HEK293 (cell line): ENCODE measurements around the gene GRAMD4.

Experiments
- CTCF ChIA-PET: fragments of 350-600 bp; formaldehyde crosslinking; extraction: SDS; loops from one replicate; lab custom pipeline; 2021; ENCODE audit warnings: antibody characterized with exemption; lab: Yijun Ruan, JAX
- POLR2A ChIA-PET: fragments of 300-600 bp; formaldehyde crosslinking; extraction: SDS; loops from one replicate; lab custom pipeline; 2020; ENCODE audit warnings: antibody characterized with exemption, inconsistent platforms; lab: Yijun Ruan, JAX
- H3K27ac ChIP-seq: fragments of 200-500 bp; sonication (Bioruptor generic); 2 replicates; pipeline ENCODE4 v1.5.1; 2014; ENCODE audit warnings: low read depth, low read length, control low read depth, inconsistent platforms; ENCODE audit errors: extremely low read depth
- H3K36me3 ChIP-seq, 2 experiments: fragments of 200-500 bp in 1 of 2; sonication (Bioruptor generic) in 1 of 2; 1 replicate in 1 of 2; 2 replicates in 1 of 2; pipeline ENCODE4 v1.5.1; 2014 to 2017; ENCODE audit warnings: inconsistent platforms in 2 of 2, low read length in 2 of 2; ENCODE audit not compliant: control insufficient read depth in 2 of 2, insufficient read depth in 1 of 2
- H3K4me1 ChIP-seq: fragments of 200-500 bp; sonication (Bioruptor generic); 2 replicates; pipeline ENCODE4 v1.5.1; 2014; ENCODE audit warnings: mild to moderate bottlenecking, low read length, inconsistent platforms; ENCODE audit not compliant: control insufficient read depth, insufficient read depth
- H3K4me3 ChIP-seq: 2 replicates; pipeline ENCODE4 v1.5.1; 2011; ENCODE audit warnings: low read depth, mild to moderate bottlenecking, control low read depth, low read length, moderate library complexity
- H3K9me3 ChIP-seq: fragments of 200-500 bp; sonication (Bioruptor generic); 2 replicates; pipeline ENCODE4 v1.5.1; 2014; ENCODE audit warnings: low read depth, low read length, inconsistent platforms; ENCODE audit not compliant: control insufficient read depth, insufficient read depth
- BCL11A ChIP-seq: fragments of 450-650 bp; formaldehyde crosslinking; IDR thresholded peaks from 2 replicates; pipeline ENCODE4 v1.5.1; 2016; ENCODE audit warnings: low read depth, missing biosample characterization, missing genetic modification characterization
- SCRT2 ChIP-seq: fragments of 450-650 bp; formaldehyde crosslinking; IDR thresholded peaks from 2 replicates; pipeline ENCODE4 v1.5.1; 2016; ENCODE audit warnings: missing biosample characterization, missing genetic modification characterization
- ZFP41 ChIP-seq: fragments of 450-650 bp; formaldehyde crosslinking; IDR thresholded peaks from 2 replicates; pipeline ENCODE4 v1.5.1; 2016; ENCODE audit warnings: missing biosample characterization, missing genetic modification characterization, borderline replicate concordance
- ZNF175 ChIP-seq: fragments of 450-650 bp; formaldehyde crosslinking; IDR thresholded peaks from 2 replicates; pipeline ENCODE4 v1.5.1; 2016; ENCODE audit warnings: missing biosample characterization, missing genetic modification characterization
- ZNF239 ChIP-seq: fragments of 450-650 bp; formaldehyde crosslinking; IDR thresholded peaks from 2 replicates; pipeline ENCODE4 v1.5.1; 2016; ENCODE audit warnings: missing biosample characterization, missing genetic modification characterization
- ZNF433 ChIP-seq: fragments of 450-650 bp; formaldehyde crosslinking; IDR thresholded peaks from 2 replicates; pipeline ENCODE4 v1.5.1; 2016; ENCODE audit warnings: missing biosample characterization, missing genetic modification characterization, low read depth
- ZNF670 ChIP-seq: fragments of 450-650 bp; formaldehyde crosslinking; IDR thresholded peaks from 2 replicates; pipeline ENCODE4 v1.5.1; 2016; ENCODE audit warnings: missing biosample characterization, missing genetic modification characterization, low read depth
- ZNF76 ChIP-seq: fragments of 450-650 bp; formaldehyde crosslinking; IDR thresholded peaks from 2 replicates; pipeline ENCODE4; 2016; ENCODE audit warnings: low read depth, missing biosample characterization, missing genetic modification characterization, borderline replicate concordance
- ZNF843 ChIP-seq: fragments of 450-650 bp; formaldehyde crosslinking; IDR thresholded peaks from 2 replicates; pipeline ENCODE4 v1.5.1; 2016; ENCODE audit warnings: missing biosample characterization, missing genetic modification characterization
- TF ChIP-seq, protein P1 (sequence below): fragments of 450-650 bp; formaldehyde crosslinking; IDR thresholded peaks from 2 replicates; pipeline ENCODE4 v1.5.1; 2016; ENCODE audit warnings: missing biosample characterization, missing genetic modification characterization
- TF ChIP-seq, protein P2 (sequence below): fragments of 450-650 bp; formaldehyde crosslinking; IDR thresholded peaks from 2 replicates; pipeline ENCODE4 v1.5.1; 2017; ENCODE audit warnings: missing biosample characterization, missing genetic modification characterization
- TF ChIP-seq, protein P3 (sequence below): fragments of 450-650 bp; formaldehyde crosslinking; IDR thresholded peaks from 2 replicates; pipeline ENCODE4 v1.5.1; 2017; ENCODE audit warnings: missing biosample characterization, missing genetic modification characterization

GRAMD4 gene

DNA sequence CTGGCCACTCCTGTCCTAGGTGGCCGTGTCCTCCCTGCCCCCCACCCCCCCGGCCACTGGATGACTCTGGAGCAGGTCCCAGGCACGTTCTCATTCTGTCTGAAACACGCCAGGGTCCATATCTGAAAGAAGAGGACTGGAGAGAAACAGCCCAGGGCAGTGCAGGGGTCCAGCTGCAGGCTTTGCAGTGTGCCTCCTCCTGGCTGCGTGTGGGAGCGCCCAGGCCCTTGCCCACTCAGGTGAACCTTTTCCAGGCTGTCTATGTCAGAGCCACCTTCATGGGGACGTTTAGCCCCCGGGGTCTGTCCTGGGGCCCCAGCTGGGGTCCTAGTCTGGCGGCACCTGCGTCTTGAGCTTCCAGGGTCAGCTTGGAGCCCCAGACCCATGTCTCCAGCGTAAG lies 15.6 kb downstream of the GRAMD4 start (continued):
- TF ChIP-seq ZNF433 (tag by site-specific recombination) (no peak), ZNF76 (tag by site-specific recombination) (no peak), BCL11A (tag by site-specific recombination) (no peak), ZNF843 (tag by site-specific recombination) (no peak), ZNF239 (tag by site-specific recombination) (no peak), ZNF670 (no peak)
- TF ChIP-seq, protein P1, sequence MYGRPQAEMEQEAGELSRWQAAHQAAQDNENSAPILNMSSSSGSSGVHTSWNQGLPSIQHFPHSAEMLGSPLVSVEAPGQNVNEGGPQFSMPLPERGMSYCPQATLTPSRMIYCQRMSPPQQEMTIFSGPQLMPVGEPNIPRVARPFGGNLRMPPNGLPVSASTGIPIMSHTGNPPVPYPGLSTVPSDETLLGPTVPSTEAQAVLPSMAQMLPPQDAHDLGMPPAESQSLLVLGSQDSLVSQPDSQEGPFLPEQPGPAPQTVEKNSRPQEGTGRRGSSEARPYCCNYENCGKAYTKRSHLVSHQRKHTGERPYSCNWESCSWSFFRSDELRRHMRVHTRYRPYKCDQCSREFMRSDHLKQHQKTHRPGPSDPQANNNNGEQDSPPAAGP (tag by site-specific recombination) = no peak
- TF ChIP-seq, protein P2, sequence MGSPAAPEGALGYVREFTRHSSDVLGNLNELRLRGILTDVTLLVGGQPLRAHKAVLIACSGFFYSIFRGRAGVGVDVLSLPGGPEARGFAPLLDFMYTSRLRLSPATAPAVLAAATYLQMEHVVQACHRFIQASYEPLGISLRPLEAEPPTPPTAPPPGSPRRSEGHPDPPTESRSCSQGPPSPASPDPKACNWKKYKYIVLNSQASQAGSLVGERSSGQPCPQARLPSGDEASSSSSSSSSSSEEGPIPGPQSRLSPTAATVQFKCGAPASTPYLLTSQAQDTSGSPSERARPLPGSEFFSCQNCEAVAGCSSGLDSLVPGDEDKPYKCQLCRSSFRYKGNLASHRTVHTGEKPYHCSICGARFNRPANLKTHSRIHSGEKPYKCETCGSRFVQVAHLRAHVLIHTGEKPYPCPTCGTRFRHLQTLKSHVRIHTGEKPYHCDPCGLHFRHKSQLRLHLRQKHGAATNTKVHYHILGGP (tag by site-specific recombination) = no peak

DNA sequence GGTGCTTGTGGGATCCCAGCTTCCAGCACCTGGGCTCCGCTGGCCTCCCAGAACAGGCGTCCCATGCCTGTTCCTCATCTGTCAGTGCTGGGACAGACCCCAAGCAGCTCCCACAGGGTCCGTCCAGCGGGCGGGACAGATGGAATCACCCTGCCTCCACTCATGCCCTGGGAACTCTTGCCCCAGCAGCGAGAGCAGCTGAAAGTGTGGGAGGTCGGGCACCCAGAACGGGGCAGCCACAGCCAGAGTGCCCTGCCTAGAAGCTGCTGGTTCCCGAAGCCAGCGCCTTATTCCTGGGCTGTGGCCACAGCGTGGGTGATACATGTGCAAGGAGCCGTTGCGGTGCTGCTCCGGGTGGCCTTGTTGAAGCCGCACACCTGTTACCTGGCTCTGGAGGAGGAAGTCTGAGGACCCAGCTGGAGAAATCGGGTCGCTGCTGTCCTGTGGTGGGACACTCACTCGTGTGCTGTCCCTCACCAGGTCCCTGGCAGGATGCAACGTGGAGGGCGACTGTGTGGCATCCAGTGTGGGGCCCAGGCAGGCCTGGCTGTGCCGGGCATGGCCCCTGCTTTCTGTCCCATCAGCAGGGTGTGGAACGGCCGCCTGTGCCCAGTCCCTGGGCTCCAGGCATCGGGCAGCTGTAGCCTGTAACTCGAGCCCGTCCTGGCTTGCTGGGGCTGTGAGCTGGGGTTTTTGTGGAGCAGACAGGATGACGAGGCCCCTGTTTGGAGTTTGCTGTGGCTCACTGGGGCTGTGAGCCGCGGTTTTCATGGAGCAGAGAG lies 16.2 kb downstream of the GRAMD4 start:
- CTCF ChIA-PET = interaction anchor here (0.7 kb wide), 1 partner anchor 86 kb away, joined by 3 read pairs; no protein-coding TSS in a partner anchor
- H3K9me3 ChIP-seq = no peaks in the 10 kb centered on the region

GRCh38 chr22:46637711-46638600 lies 17.8 kb downstream of the GRAMD4 start:
- Histone ChIP-seq H3K27ac (no peak overlapping the region), H3K4me3 (no peak overlapping the region), H3K36me3 (peaks cover 0 to 6% of the 10 kb centered on the region in 2 experiments; a peak in 2 of 3 replicates), H3K4me1 (no peaks in the 10 kb centered on the region), H3K9me3 (no peaks in the 10 kb centered on the region)
- TF ChIP-seq, protein P3, sequence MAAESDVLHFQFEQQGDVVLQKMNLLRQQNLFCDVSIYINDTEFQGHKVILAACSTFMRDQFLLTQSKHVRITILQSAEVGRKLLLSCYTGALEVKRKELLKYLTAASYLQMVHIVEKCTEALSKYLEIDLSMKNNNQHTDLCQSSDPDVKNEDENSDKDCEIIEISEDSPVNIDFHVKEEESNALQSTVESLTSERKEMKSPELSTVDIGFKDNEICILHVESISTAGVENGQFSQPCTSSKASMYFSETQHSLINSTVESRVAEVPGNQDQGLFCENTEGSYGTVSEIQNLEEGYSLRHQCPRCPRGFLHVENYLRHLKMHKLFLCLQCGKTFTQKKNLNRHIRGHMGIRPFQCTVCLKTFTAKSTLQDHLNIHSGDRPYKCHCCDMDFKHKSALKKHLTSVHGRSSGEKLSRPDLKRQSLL (tag by site-specific recombination) = 0 out of 2 replicates have a peak, but pooled peaks have one; percentile 11
- no peak for TF ChIP-seq ZNF175 (tag by site-specific recombination)
- POLR2A ChIA-PET = no interaction called here
- CTCF ChIA-PET = interaction anchor here (0.6 to 0.7 kb wide), 2 partner anchors 75 to 107 kb away, joined by 4 read pairs; no protein-coding TSS in a partner anchor

More for the DNA sequence above, 16.2 kb downstream of the GRAMD4 start:
- TF ChIP-seq SCRT2 (tag by site-specific recombination) (peak; percentile 22; the same call in 1 of the 2 replicates), ZFP41 (tag by site-specific recombination) (no peak)
- no peak overlapping the region for H3K4me3 ChIP-seq
- no peak overlapping the region for H3K27ac ChIP-seq
- POLR2A ChIA-PET = no interaction called here
- H3K4me1 ChIP-seq = no peaks in the 10 kb centered on the region
- H3K36me3 ChIP-seq = peaks cover 0 to 6% of the 10 kb centered on the region in 2 experiments; a peak in 2 of 3 replicates
